ENCODE measurements around the gene SYT2.

Gene SYT2

DNA sequence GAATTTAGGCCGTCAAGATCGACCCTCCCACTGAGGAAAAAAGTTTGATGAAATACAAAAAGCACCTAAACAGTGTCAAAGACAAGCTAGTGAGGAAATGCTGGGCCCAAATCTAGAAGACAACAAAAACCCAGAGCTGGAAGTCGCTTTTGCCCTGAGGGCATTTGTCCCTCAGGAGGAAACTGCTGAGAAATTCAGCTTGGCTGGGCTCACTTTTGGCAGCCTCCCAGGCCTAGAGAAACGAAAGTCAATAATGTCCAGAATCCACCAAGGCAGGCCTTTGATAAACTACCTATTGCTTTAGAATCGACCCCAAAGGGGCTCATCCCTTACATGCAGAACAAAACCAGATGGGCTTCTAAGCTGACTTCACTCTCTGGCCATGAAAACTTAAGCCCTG is 38.9 kb downstream of the SYT2 start:
- no peak for DNase-seq

DNA sequence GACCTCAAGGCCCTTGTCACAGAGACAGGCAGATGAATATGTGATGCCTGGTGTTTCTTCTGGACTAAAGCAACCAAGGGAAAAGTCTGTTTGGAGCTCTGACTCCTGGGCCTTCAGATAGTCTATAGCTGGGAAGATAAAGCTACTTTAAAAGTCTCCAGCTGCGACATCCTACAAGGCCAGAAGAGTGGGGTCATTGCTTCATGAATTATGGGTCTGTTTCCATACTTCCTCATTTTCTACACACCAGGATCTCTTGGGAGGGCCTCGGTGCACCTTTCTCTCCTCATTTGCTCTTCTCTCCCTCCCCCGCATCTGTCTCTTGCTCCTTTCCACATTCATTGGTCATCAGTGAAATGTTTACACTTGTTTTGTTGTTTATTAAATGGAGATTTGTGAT is 44.8 kb downstream of the SYT2 start:
- DNase-seq, result no peak

DNA sequence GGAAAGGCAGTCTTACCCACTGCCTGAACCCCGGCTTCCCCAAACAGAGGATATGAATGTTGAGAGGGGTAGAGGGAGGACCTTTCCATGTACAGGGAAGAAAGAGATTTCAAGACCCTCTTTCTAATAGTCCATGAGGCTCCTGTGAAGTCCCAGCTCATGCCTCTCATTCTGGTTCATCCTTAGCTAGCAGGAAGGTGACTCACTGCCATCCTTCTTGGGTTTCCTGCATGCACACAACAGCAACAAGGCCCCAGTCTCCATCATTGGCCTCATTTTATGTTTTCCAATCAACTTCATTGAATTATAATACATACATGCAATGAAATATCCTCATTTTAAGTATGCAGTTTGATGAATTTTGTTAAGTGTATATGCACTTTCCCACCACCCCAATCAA is 46.2 kb downstream of the SYT2 start:
- no peak for DNase-seq

DNA sequence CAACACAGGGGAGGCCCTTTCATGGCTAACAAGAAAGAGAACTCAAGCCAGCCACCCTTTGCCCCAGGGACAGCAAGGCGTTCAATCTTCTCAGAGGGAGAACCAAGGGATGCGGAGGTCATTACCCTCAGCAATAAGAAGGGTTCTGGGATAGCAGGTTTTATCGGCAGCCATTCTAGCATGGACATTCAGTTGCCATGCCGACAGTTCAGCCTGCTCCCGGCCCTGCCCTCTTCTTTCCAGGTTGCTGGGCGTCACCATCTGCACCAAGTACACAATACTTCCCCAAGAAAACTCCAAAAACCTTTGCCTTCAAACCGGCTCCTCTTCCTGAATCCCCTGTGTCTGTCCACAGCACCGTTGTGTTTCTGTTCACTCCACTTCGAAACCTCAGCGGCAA is 47.1 kb downstream of the SYT2 start:
- no peak for DNase-seq

DNA sequence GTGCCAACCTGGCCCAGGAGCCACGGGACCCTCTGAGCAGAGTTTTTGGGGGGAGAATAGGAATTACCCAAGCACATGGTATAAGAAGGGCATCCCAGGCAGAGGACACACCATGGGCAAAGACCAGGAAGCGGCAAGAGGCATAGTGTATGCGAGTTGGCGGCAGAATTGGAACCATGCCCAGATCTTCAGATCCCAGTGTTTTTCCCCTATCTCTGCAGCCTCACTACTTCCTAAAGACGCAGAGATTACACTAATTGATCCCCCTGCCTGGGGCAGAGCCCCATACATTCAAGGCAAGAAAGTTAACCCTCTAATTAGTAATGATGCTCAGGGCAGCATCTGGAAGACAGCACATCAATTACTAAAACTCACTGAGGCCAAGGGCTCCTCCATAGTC is 48.2 kb downstream of the SYT2 start:
- no peak for DNase-seq

DNA sequence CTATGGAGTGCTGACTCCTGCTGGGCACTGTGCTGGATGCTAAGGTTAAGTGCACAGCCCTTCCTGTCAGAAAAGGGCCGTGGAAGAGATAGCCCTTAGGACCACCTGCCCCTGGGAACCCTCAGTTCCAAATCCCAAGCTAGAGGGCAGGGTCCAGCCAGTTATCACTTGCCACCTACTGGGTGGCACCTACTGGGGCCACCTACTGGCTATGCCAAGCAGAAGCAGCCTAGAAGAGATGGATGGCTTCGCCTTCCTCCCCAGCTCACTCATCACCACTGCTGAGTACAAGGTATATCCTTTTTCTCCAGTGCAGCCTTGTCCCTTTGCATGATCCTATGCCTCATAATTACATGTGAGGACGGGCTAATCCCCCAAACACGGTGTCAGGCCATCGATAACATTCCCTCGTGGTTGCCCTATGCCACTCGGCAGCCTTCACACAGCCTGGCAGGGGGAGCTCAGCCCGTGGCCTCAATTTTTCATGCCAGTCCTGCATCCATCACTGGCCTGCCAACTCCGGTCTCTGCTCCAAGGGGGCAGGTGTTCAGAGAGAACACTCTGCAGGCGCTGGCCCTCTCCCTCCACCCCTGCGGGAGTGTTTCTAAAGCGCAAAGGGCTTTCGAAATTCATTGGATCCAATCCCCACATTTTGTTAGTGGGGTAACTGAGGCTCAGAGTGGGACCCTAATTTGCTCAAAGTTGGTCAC is 49.0 kb downstream of the SYT2 start:
- DNase-seq, result no peak

DNA sequence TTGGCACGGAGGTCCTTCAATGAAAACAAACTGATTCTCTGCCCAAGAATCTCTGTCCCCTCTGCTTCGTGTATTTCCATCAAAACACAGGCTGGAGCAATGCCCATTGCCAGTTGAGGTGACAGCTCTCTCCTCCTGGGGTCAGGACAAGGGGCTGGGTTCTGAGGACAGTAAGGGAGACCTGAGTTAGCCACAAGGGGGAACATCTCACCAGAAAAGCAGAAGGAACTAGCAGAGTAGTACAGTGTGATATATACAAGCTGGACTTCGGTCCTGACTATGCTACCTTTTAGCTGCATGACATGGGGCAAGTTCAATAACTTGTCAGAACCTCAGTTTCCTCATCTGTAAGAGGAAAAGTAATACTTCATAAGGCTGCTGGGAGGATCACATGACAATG is 50.3 kb downstream of the SYT2 start:
- no peak for DNase-seq

DNA sequence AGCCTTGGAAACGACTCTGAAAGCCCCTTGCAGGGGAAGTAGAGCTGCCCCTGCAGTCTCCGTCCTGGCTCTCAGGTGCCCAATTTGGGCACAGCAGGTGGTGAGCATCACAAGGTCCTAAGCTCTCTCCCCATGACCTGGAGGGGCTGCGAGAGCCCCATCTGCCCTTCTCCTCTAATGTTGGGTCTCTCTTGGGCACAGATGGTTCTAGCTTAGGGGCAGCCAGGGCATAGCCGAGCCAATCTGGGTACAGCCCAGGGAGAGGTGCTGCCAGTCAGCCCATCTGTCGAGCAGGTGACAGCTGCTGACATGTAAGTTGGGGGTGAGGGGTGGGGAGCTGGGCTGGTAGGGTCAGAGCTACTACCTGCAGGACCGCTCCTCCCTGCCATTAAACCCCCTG is 50.7 kb downstream of the SYT2 start:
- DNase-seq, result no peak

DNA sequence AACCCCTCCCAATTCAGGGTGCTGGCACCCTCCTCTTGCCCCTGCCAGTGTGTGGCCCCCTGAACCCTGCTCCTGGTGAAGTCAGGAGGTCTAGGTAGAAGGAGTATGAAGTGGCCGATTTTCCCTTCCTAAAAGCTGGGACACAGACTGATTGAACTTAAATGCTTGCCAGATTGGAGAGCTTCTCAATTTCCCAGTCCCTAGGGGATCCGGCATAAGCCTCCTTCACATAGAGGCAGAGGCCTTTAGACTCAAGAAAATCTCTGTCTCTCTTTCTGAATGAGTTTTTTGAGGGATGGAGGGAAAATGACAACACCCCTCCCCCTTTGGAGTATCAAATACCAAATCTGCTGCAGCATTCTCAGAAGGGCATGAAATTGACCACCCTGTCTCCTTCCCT is 51.5 kb downstream of the SYT2 start:
- DNase-seq, result no peak

DNA sequence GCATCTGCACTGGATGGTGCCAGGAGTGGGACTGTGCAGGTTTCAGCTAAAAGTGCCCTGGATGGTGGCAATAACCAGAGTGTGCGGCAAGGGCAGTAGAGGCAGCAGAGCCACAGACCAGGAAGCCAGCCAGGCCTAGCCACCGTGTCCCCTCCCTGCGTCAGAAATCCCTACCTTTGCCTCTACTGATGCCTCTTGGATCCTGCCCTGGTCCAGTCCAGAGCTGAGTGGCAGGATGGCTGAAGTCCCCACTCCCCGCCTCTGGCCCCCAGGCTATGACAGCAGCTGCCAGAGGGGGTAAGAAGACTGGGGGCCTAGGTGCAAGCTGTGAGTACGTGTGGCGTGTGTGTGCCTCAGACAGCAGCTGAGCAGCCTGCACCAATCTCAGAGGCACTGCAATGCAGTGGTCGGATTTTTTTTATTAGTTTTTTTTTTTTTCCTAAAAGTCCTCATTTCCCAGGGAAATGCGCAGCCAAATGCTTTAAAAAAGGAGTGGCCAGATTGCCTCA is 51.9 kb downstream of the SYT2 start:
- no peak for DNase-seq

DNA sequence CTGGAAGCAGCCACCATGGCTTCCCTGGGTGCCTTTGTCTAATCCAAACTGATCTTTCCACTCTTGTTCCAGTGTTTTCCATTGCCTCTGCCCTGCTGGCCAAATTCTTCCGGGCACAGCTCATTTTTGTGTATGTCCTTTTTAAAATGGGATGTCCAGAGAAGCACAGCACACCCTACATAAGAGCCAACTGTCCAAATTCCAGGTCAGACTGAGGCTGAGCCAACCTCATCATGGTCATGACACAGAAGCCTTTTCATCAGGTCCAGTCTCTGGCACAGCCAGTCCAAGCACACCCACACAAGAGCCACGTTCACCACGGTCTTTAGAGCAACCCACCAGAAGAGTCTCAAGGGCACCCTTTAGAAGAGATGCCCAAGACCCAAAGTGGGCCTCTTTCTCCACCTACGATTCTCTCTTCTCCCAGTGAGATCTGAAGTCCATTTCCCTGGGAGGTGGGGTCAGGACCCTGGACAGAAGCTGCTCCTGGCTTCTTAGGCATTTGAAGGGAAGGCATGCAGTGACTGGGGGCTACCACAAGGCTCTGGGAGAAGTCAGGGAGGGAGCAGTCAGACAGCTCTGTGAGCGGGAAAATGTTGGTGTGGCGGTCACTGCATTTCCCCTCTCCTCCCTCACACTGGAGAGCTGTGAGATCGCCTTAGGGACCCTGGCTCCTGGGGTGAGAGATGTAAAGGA is 53.2 kb downstream of the SYT2 start:
- no peak for DNase-seq

DNA sequence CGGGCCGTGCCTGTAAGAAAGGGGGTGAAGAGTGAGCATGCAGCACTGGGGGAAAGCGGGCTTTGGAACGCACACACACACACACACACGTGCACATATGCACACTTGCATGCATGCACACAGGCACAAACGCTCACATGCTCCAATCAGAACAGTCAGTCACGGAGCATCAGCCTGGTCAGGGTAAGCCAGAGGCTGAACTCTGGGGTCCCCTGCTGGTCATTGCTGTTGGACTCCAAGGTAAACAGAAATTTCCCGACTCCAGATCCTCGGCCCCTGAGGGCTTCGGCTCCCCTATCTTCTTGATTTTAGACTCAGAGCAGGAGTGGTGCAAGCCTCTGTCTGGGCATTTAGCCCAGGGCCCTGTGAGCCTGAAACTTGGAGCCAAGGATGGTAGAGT is 54.2 kb downstream of the SYT2 start:
- no peak for DNase-seq

DNA sequence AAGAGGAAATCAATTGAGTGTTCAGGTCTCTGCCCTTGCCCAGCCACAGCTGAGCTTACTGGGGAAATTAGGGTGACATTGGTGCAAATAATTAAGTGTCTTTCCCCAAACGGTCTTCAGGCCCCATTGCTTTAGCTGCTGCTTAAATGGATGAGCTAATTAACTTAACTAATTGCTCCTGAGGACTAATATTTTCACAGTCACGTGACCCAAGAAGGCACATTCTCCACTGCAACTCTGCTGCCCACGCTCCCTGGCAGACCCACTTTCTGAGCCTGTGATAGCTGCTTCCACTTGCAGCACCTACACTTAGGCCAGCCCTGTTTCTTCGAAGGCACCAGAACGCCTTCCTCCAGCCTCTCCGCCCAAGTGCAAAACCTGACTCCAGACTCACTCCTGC is 56.2 kb downstream of the SYT2 start:
- DNase-seq, result no peak

DNA sequence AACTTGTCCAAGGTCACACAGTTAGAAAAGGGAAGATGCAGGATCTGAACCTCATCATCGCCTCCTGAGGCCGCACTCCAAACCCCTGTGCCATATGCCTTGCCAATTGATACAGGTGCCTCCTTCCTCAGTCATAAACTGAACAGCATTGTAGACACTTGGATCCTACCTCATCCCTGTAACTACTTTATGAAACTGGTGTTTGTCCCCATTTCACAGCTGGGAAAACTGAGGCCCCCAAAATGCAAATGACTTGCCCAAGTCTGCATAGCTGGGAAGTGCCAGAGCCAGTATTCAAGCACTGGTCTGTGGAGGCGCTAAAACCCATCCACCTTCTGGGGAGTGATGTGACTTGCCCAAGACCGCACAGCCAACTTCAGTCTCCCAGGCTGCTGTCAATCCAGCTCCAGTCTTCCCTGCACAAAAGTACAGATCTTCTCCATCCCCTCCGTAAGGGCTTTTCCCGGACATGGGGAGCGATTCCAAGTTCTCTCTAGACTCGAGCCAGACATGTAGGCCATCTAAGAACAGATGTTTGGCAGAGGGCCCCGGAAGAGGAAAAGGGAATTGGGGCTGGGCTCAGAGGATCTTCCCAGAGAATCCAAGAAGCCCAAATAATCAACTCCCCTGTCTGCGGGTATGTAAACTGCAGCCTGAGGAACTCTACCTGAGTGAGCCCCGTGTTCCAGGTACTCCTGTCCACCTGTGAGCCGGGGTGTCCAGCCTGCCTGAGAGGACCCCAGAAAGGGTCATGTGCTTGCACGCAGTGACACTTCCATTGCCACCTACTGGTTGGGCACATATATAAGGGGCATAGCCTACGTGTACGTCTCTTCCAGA is 60.5 kb downstream of the SYT2 start:
- DNase-seq, result peak; percentile 80

DNA sequence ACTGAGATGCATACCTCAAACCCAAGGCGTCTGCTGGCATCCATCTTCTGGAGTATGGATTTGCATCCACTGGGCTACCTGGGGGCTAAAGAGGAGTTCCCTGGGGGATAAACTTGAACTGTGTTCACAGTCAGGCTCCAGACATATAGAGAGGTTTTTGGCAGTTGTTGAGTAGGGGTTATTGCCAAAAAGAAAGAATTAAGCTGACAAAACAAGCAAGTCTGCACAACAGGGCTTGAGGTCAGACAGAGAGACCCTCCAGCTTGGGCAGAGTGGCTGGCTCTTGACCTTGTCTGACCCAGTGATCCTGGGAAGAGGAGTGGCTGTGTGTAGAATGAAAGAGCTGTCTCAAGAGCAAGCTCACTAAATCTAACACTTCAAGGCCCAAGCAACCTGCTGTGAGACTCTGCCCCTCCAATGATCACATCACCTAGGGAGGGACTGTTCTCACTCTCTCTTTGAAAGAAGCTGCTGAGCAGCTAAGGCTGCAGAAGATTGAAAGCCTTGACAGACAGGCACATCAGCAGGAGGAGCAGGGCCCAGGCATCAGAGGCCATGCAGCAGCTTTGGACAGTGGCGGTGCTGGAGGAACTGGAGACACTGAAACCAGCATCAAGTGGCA is 61.5 kb downstream of the SYT2 start:
- no peak for DNase-seq

DNA sequence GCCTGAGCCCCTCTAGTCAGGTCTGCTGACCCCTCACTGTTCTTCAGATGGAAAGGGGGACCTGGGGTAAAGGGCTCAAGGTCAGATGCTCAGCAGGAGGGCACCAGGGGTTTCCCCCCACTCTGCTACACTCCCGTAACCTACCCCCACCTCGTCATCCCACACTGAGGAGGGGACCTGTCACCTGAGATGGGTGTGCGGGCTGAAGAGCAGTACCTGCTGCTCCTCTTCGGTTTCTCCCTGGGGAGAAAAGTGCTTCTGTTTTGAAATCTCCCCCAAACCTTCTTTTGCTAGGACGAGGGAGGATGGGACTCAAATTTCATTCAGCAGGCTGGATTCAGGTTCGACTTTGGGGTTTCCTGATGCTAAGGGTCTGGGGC is 65.2 kb downstream of the SYT2 start:
- no peak for DNase-seq

DNA sequence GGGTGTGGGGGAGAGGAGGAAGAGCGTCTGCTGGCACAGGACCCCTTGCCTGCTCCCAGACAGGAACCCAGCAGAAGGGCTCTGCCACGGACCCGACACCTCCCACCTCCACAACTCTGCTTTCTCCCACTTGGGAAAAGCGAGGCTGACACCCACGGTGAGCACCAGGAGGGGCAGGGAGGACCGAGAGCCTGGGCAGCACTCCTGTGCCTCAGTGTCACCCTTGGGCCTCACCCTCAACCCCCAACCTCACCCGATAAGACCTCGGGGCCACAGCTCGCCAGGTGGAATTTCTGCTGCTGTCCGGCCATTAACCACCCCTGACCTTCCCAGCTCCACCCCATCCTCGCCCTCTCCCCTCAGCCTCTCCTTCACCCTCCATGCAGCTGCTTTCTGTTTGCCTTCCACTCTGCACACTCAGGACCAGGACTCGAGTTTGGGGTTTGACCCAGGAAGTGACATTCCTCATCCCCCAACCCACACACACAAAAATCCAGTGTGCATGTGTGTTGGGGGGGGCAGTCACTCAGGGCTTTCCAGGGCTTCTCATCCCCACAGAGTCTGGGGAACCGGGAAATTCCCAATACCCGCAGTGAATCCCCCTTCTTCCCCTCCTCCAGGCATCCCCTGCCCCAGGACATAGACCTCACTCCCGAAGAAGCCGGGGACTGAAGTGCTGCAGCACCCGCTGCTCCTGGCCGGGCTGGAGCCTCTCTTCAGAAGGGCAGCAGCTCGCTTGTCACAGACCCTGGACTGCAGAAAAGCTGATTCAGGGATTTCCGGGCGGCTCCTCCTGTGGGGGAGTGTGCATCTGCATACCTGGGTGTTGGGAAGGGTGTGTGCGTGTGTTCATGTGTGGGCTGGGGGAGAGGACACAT is 65.8 kb downstream of the SYT2 start:
- no peak for DNase-seq

DNA sequence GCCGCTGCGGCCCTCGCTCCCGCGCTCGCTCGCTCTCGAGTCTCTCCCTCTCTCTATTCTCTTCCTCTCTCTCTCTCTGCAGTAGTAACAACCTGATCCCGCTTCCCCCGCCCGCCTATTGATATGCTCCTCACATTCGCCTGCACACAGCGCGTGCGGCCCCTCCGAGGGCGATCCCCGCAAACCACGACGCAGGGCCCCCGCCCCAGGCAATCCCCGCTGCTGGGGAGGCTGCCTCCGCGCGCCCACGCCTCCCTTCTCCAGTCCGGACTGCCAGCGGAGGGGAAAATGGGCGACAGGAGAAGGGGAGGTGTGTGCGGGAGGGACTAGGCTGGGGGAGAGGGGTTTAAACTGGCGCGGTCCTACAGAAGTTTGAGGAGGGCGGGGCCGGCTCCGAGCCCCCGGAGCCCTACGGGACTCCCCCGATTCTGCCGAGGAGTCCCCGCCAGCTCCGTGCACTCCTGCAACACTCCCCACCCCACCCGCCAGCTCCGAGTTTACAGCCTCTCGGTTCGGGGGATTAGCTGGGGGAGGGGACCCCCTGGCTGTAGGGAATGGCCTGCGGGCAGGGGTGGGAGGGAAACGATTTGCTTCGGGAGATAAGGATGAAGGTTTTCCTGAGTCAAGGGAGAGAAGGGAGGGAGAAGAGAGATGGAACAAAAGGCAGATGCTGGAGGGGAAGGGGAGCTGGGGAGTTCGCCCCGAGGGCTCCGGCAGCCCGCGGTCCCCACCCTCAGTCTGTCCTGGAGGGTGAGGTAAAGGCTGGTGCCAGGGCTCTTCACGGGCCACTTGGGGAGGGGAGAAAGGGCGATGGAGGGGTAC is 66.6 kb downstream of the SYT2 start:
- DNase-seq, result no peak

DNA sequence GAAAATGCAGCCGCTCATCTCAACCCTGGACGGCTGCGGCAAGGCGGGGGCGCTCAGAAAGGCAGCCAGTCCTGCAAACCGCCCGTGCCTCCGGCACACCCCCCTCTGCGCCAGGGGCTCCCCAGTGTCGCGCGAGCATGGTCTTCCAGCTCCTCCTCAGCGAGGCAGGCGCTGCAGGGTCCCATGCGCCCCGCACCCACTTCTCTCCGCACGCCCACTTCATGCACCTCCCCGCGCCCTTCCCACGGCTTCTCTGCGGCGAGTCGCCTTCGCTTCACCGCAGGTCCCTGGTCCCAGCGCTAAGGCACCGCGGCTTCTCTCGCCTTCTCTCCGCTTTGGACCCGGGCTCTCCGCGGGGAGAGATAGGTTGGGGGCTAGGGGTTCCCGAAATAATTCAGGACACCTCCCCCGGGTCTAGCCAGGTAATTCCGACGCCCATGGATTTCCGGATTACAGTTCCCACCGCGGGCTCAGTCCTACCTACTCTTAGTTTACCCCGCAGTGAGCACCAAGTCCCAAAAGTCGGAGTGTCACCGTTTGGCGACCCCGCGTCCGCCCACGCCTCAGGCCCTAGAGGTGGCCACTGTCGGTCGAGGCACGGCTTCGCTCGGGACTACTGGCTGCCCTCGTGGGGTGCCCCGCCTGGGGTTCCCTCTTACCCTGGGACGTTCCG is 67.5 kb downstream of the SYT2 start:
- DNase-seq, result no peak

DNA sequence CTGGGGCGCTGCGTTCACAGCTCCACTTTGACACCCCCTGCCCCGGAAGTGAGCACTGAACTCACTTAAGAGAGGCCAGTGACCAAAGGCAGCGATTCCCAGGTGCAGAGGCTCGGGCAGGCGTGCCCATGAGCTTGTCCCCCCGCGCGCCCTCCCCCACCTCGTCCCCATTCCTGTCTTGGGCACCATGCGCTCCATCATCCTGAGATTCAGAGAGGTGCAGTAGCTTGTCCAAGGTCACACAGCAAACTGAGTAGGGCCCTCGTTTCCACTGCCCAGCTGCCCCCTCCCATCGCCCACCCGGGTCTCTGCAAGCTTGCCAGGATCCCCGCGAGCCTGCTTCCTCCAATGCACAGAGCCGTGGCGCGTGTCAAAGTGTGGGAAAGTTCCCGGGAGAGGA is 68.0 kb downstream of the SYT2 start:
- DNase-seq, result no peak

DNA sequence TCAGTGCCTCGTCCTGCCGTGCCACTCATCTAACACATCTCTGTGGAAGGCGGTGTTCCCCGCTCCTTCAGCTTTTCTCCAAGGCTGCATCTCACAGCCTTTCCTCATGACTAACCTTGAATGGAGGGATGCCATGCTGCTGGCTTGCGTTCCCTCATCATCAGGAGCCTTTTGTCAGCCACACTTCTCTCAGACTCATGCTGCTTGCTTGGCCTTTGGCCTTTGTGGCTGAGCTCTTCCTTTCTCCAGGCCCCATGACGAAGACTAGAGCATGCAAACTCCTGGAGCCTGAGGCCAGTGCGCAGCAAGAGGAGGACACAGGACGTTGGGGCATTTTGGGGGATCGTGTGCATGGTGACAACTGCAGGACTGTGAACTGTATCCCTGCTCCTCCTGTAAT is 70.8 kb downstream of the SYT2 start:
- DNase-seq, result no peak

Measured in right forelimb (tissue), 1 donor.